Activated CD4-positive, alpha-beta T cell treated with anti-CD3 and anti-CD28 coated beads, Interleukin-2, amount 10 ng/mL, durations not matched to agents 24 days and 14 days (primary cell): ENCODE data around the gene KMT2D. TPM values are rescaled to one million over a fixed set of nuclear protein-coding genes. Genes with fewer than 3 reads are reported as not detected.

Source experiments
- DNase-seq: peaks from one replicate; pipeline ENCODE4 v3.0.0; 2022
- H3K27ac Mint-ChIP-seq: one replicate; pipeline ENCODE4 v1.8.0; 2022; ENCODE audit warnings: mild to moderate bottlenecking, mixed read lengths
- H3K27me3 Mint-ChIP-seq: one replicate; pipeline ENCODE4 v1.8.0; 2022; ENCODE audit warnings: mixed read lengths
- H3K36me3 Mint-ChIP-seq: one replicate; pipeline ENCODE4 v1.8.0; 2022; ENCODE audit warnings: low read depth, mild to moderate bottlenecking, mixed read lengths
- H3K4me1 Mint-ChIP-seq: one replicate; pipeline ENCODE4 v1.8.0; 2021; ENCODE audit warnings: mixed read lengths
- H3K4me3 Mint-ChIP-seq: one replicate; pipeline ENCODE4 v1.8.0; 2022; ENCODE audit warnings: mild to moderate bottlenecking, moderate library complexity, mixed read lengths
- H3K9me3 Mint-ChIP-seq: one replicate; pipeline ENCODE4 v1.8.0; 2021; ENCODE audit warnings: mixed read lengths
- intact Hi-C: fragments of 100-400 bp; cut with micrococcal nuclease; formaldehyde crosslinking; loops from one replicate; pipeline ENCODE4 v1.15.1; 2023
- total RNA-seq: library from RNA; stranded (reverse); gene quantifications from 2 replicates; pipeline ENCODE4 v1.2.3, GENCODE V29; 2022

The KMT2D gene
- total RNA-seq, 1 donor from 2014 or later, result 101 TPM

GRCh38 chr12:49054524-49054923 lies 6.1 kb downstream of the KMT2D start:
- Mint-ChIP-seq H3K27me3 (no peaks in the 10 kb centered on the region), H3K27ac (no peak overlapping the region), H3K36me3 (peaks cover 64% of the 10 kb centered on the region), H3K4me1 (peaks cover 44% of the 10 kb centered on the region), H3K9me3 (no peaks in the 10 kb centered on the region), H3K4me3 (no peak overlapping the region)
- intact Hi-C loops, result no loop called here
- DNase-seq, result no peak

GRCh38 chr12:49054096-49054495 lies 6.5 kb downstream of the KMT2D start:
- Mint-ChIP-seq H3K4me3 (no peak overlapping the region), H3K27ac (no peak overlapping the region), H3K27me3 (no peaks in the 10 kb centered on the region), H3K4me1 (peaks cover 43% of the 10 kb centered on the region), H3K9me3 (no peaks in the 10 kb centered on the region), H3K36me3 (peaks cover 64% of the 10 kb centered on the region)
- DNase-seq, result no peak
- intact Hi-C loops, result no loop called here

- no peak for DNase-seq
- Mint-ChIP-seq H3K4me1 (peaks cover 30% of the 10 kb centered on the region), H3K36me3 (peaks cover 72% of the 10 kb centered on the region), H3K27ac (no peak overlapping the region), H3K9me3 (no peaks in the 10 kb centered on the region), H3K4me3 (no peak overlapping the region), H3K27me3 (no peaks in the 10 kb centered on the region)
- intact Hi-C loops, result no loop called here
Measured at GRCh38 chr12:49052451-49053208, 8.0 kb downstream of the KMT2D start.

- Mint-ChIP-seq H3K4me3 (no peak overlapping the region), H3K36me3 (peaks cover 70% of the 10 kb centered on the region), H3K4me1 (peaks cover 22% of the 10 kb centered on the region), H3K27me3 (no peaks in the 10 kb centered on the region), H3K9me3 (no peaks in the 10 kb centered on the region), H3K27ac (no peak overlapping the region)
- intact Hi-C loops, result no loop called here
- no peak for DNase-seq
Measured at GRCh38 chr12:49051777-49052438, 8.7 kb downstream of the KMT2D start.

GRCh38 chr12:49051373-49051764 lies 9.2 kb downstream of the KMT2D start:
- peaks cover 75% of the 10 kb centered on the region for H3K36me3 Mint-ChIP-seq
- H3K4me1 Mint-ChIP-seq, result peaks cover 17% of the 10 kb centered on the region
- H3K9me3 Mint-ChIP-seq, result no peaks in the 10 kb centered on the region
- H3K4me3 Mint-ChIP-seq, result no peak overlapping the region
- intact Hi-C loops, result no loop called here
- no peaks in the 10 kb centered on the region for H3K27me3 Mint-ChIP-seq
- no peak for DNase-seq
- H3K27ac Mint-ChIP-seq, result no peak overlapping the region

GRCh38 chr12:49050507-49051372 lies 9.9 kb downstream of the KMT2D start:
- Mint-ChIP-seq H3K27me3 (no peaks in the 10 kb centered on the region), H3K9me3 (no peaks in the 10 kb centered on the region), H3K4me3 (no peak overlapping the region), H3K27ac (no peak overlapping the region), H3K36me3 (peaks cover 76% of the 10 kb centered on the region), H3K4me1 (peaks cover 11% of the 10 kb centered on the region)
- no peak for DNase-seq
- intact Hi-C loops, result no loop called here

- Mint-ChIP-seq H3K36me3 (peaks cover 74% of the 10 kb centered on the region), H3K4me3 (no peak overlapping the region), H3K4me1 (peaks cover 1% of the 10 kb centered on the region), H3K27me3 (no peaks in the 10 kb centered on the region), H3K27ac (no peak overlapping the region), H3K9me3 (no peaks in the 10 kb centered on the region)
- intact Hi-C loops, result no loop called here
- no peak for DNase-seq
Measured at GRCh38 chr12:49049566-49050224, 10.9 kb downstream of the KMT2D start.

- Mint-ChIP-seq H3K27ac (no peak overlapping the region), H3K4me3 (no peak overlapping the region), H3K27me3 (no peaks in the 10 kb centered on the region), H3K4me1 (no peaks in the 10 kb centered on the region), H3K36me3 (peaks cover 77% of the 10 kb centered on the region), H3K9me3 (no peaks in the 10 kb centered on the region)
- intact Hi-C loops, result no loop called here
- DNase-seq, result no peak
Measured at GRCh38 chr12:49048953-49049352, 11.6 kb downstream of the KMT2D start.

GRCh38 chr12:49046129-49046895 lies 14.3 kb downstream of the KMT2D start:
- no peaks in the 10 kb centered on the region for H3K9me3 Mint-ChIP-seq
- no peak for DNase-seq
- no peak overlapping the region for H3K4me3 Mint-ChIP-seq
- no peaks in the 10 kb centered on the region for H3K4me1 Mint-ChIP-seq
- intact Hi-C loops, result no loop called here
- no peaks in the 10 kb centered on the region for H3K27me3 Mint-ChIP-seq
- H3K27ac Mint-ChIP-seq, result no peak overlapping the region
- peaks cover 75% of the 10 kb centered on the region for H3K36me3 Mint-ChIP-seq

- intact Hi-C loops, result no loop called here
- Mint-ChIP-seq H3K27ac (no peak overlapping the region), H3K36me3 (peaks cover 76% of the 10 kb centered on the region), H3K4me1 (no peaks in the 10 kb centered on the region), H3K9me3 (no peaks in the 10 kb centered on the region), H3K27me3 (no peaks in the 10 kb centered on the region), H3K4me3 (no peak overlapping the region)
- no peak for DNase-seq
Measured at GRCh38 chr12:49044660-49045059, 15.9 kb downstream of the KMT2D start.

GRCh38 chr12:49043856-49044258 lies 16.7 kb downstream of the KMT2D start:
- DNase-seq, result peak; percentile 89
- Mint-ChIP-seq H3K4me3 (no peak overlapping the region), H3K9me3 (no peaks in the 10 kb centered on the region), H3K27me3 (no peaks in the 10 kb centered on the region), H3K4me1 (no peaks in the 10 kb centered on the region), H3K27ac (no peak overlapping the region), H3K36me3 (peaks cover 77% of the 10 kb centered on the region)
- intact Hi-C loops, result no loop called here

- Mint-ChIP-seq H3K4me1 (no peaks in the 10 kb centered on the region), H3K36me3 (peaks cover 75% of the 10 kb centered on the region), H3K4me3 (no peak overlapping the region), H3K27me3 (no peaks in the 10 kb centered on the region), H3K27ac (no peak overlapping the region), H3K9me3 (no peaks in the 10 kb centered on the region)
- intact Hi-C loops, result no loop called here
- no peak for DNase-seq
Measured at GRCh38 chr12:49043241-49043640, 17.4 kb downstream of the KMT2D start.

GRCh38 chr12:49041881-49042484 lies 18.6 kb downstream of the KMT2D start:
- no peaks in the 10 kb centered on the region for H3K9me3 Mint-ChIP-seq
- H3K4me3 Mint-ChIP-seq, result no peak overlapping the region
- DNase-seq, result no peak
- intact Hi-C loops, result no loop called here
- H3K4me1 Mint-ChIP-seq, result no peaks in the 10 kb centered on the region
- no peak overlapping the region for H3K27ac Mint-ChIP-seq
- H3K27me3 Mint-ChIP-seq, result no peaks in the 10 kb centered on the region
- H3K36me3 Mint-ChIP-seq, result peaks cover 70% of the 10 kb centered on the region
